Fibroblast of skin of abdomen (primary cell): ENCODE results near the gene TMEM120B.

ENCODE experiments used
- DNase-seq: peaks from one replicate; pipeline ENCODE4 v3.0.0-alpha.2; 2013

Gene TMEM120B

DNA sequence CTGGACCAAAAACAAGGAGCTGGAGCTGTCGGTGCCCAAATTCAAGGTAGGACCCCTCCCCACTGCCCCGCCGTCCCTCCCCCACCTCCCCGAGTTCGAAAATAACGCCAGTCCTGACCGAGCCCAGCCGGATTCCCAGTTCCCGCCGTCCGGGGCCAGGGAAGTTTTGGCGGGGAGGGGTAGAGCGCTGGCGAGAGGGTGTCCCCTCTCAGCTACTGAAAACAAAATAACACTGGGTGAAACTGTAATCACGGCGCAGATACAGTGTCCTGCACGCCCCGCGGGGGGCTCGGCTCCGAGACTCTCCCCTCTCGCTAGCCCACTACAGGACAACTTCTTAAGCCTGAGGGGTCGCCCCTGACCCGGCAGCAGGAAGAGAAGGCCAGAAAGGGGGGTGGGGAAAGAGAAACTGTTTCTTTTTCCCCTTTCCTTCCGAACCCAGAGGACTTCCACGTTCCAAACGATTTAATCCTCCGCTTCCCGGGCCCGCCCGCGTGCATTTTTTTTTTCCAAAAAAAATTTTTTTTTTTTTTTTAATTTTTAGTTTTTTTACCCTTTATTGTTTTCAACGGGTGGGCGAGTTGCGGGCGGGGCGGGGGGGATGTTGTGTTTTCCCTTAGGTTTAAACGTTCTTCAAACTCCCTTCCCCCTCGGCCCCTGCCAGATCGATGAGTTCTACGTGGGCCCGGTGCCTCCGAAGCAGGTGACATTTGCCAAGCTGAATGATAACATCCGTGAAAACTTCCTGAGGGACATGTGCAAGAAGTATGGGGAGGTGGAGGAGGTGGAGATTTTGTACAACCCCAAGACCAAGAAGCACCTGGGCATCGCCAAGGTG is 92.8 kb downstream of the TMEM120B start:
- DNase-seq: no peak

DNA sequence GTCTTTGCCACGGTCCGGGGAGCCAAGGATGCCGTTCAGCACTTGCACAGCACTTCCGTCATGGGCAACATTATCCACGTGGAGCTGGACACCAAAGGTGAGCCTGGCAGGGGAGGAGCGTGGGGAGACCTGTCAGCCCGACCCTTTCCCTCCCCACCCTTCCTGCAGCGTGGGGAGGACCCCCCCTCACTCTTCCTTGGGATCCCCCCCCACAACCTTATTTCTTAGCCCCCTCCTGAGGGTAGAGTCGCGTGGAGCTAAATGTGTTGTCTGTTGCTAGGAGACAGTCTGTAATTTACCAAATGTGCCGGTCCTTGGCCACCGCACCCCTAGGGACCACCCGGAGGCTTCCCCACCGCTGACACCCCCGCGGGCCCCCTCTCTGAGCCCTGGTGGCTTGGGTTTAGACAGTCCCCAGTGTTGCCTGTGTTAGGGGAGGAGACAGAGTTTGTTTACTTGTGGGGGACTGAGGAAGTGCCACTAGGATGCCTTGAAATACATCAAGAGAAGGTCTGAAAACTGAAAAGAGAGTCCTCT is 93.5 kb downstream of the TMEM120B start:
- no peak for DNase-seq

DNA sequence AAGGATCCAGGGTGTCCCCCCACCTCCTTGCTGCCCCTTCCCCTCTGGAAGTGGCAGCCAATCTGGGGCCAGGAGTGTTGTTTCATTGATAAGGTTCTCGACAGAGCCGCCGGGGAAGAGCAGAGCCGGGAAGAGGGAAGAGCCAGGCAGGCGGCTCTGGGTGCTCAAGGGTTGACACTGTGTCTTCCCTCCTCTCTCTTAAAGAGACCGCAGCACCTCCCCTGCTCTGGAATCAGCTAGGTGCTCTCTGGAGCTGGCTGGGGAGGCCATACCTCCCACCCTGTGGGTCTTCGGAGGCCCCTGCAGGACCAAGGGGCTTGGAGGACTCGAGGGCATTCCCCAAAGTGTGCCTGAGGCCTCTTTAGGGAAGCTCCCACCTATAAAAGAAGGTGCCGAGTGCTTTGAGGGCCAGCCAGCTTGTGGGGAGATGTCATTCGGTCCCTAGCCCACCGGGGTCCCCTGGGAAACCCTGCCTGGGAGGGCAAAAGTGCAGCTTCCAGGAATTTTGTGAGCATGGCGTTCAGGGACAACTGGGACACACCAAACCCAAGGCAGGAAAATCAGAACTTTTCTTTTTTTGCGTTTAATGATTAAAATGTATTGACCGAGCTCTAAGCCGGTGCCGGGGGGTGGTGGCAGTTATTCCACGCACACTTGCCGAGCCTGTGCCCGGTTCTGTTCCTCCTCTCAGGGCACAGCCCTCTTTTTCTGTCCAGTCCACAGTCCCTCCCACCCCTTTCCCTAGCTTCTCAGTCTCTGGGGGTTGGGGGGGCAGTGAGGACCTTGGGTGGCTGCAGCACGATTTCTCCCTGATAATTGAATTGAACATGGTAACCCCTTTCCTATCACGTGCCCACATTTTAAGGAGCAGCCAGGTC is 94.2 kb downstream of the TMEM120B start:
- DNase-seq: no peak

DNA sequence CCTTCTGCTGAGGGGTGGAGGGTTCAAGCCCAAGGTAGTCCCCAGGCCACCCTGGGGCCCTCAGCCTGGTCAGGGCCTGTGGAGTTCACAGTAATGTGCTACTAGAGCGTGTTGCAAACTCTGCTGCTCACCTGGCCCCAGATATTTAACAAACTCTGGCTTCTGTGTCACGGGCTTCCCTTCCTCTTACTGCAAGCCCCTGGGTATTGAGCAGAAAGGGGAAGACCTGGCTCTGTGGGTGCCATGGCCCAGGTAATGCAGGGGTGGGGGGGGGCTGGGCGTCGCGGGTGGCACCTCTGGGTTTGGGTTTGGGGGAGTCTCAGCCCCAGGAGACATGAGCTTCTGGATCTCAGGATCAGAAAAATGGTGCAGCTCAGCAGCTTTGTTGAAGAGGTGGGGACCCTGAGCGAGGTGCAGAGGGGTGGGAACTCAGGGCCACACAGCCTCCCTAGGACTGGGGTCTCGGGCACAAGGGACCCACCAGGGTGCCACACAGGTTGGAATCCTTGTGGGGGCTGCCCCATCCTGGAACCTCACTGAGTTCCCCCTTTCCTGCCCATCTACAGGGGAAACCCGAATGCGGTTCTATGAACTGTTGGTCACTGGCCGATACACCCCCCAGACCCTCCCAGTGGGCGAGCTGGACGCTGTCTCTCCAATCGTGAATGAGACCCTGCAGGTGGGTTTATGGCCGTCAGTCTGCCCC is 95.2 kb downstream of the TMEM120B start:
- DNase-seq: no peak

DNA sequence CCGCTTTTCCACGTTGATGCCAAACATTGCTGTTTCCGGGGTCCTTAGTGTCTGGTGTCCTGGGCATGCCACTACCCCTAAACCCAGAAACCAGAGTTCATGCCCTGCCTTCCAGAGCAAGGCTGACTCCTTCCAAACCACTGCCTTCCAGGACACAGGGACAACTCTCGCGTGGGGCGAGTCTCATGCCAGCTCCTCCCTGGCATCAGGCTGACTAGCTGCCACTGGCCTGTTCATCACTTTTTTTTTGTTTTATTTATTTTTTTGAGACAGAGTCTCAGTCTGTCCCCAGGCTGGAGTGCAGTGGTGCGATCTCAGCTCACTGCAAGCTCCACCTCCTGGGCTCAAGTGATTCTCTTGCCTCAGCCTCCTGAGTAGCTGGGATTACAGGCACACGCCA is 96.1 kb downstream of the TMEM120B start:
- no peak for DNase-seq

DNA sequence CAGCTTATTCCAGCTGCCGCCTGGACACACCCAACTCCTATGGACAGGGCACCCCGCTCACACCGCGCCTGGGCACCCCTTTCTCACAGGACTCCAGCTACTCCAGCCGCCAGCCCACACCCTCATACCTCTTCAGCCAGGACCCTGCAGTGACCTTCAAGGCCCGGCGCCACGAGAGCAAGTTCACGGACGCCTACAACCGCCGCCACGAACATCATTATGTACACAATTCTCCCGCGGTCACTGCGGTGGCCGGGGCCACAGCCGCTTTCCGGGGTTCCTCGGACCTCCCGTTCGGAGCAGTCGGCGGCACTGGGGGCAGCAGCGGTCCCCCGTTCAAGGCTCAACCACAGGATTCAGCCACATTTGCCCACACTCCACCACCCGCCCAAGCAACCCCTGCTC is 97.2 kb downstream of the TMEM120B start:
- no peak for DNase-seq

DNA sequence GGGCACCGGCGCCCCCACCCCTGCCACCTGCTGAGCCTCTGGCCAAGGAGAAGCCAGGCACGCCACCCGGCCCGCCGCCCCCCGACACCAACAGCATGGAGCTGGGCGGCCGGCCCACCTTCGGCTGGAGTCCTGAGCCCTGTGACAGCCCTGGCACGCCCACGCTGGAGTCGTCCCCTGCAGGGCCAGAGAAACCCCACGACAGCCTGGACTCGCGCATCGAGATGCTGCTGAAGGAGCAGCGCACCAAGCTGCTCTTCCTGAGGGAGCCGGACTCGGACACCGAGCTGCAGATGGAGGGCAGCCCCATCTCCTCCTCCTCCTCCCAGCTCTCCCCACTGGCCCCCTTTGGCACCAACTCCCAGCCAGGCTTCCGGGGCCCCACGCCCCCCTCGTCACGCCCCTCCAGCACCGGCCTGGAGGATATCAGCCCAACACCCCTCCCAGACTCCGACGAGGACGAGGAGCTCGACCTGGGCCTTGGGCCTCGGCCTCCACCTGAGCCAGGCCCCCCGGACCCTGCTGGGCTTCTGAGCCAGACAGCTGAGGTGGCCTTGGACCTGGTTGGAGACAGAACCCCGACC is 97.8 kb downstream of the TMEM120B start:
- DNase-seq: no peak

DNA sequence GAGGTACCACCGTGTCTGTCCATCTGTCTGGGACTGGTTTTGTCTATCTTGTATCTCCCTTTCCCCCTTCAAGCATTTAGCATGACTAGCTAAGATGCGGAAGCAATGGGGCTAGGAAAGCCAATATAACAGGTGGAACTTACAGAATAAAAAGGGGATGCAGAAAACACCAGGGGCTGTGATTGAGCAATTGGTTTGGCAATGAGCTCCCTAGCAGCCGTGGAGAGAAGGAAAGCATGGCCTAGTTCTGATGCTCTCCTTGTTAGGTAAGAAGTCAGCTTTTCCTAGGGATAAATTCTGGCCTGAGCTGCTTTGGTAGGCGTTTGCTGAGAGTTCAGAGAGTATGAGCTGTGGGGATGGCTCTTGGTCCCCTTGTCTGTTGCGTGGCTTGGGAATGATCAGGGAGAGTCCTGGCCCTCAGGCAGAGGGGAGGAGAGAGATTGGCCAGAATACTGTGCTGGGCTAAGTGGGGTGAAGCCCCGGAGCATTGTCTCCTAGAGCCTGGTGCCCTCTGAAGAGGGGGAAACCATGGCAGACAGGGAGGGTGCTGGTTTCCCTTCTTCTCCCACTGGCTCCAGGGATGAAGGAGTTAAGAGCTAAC is 98.4 kb downstream of the TMEM120B start:
- no peak for DNase-seq

DNA sequence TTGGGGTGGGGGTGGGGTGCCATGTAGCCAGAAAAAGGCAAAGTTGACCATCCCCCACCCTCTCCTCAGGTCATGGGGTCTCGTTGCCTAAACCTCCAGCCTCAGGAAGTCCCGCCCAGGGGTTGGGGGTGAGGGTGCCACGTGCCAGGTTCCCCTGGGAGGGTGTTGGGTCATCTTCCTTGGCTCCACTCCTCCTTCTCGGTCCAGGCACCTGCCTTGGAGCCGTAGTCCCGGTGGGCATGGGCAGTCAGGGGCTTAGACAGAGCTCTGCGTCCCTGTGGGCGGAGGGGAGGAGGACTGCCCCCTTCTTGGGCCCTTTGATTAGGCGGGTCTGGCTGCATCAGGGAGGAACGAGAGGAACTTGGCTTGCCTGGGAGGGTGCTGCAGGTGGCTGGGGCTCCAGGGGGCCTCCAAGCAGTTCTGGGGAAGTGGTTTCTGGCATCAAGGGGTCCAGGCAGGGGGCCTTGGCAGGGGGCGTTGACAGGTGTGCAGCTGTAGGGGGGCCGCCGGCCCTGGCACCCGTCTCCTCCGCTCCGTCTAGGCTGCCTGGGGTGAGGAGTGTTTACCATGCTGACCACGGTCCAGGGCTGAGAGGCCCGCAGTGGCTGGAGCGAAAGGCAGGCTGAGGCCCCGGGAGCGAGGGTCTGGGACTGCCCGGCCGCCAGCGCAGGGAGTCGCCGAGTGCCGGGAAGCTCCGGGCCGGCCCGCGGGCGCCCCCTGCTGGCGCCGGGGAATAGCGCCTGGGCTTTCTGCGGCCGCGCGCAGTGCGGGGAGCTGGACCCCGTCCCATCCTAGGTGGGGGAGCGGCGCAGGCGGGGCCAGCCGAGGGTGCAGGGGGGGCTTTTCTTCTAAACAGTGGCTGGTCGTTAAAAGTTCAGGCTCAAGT is 99.1 kb downstream of the TMEM120B start:
- peak; percentile 58 for DNase-seq

DNA sequence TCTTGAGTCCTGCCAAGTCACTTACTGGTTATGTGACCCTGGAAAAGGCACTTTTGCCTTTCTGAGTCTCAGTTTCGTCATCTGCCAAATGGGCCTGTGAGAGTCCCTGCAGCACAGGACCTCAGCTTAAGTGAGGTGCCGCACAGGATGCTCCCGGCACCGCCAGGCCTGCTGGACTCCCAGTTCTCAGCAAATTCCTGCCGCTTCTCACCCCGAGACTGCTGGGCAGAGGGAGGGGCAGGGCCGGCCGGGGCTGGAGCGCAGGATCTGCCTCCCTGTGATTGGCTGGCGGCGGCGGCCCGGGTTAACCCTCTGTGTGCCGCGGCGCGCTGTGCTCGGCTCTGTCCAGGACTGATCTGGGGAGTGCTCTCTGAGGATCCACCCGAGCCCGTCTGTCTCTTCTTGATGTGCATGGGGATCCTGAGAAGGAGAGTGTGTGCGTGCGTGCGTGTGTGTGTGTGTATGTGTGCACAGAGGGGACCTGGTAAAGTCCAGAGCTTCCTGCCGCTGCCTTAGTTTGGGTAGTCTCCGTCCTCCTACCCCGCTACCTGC is 99.8 kb downstream of the TMEM120B start:
- DNase-seq: peak; percentile 58

DNA sequence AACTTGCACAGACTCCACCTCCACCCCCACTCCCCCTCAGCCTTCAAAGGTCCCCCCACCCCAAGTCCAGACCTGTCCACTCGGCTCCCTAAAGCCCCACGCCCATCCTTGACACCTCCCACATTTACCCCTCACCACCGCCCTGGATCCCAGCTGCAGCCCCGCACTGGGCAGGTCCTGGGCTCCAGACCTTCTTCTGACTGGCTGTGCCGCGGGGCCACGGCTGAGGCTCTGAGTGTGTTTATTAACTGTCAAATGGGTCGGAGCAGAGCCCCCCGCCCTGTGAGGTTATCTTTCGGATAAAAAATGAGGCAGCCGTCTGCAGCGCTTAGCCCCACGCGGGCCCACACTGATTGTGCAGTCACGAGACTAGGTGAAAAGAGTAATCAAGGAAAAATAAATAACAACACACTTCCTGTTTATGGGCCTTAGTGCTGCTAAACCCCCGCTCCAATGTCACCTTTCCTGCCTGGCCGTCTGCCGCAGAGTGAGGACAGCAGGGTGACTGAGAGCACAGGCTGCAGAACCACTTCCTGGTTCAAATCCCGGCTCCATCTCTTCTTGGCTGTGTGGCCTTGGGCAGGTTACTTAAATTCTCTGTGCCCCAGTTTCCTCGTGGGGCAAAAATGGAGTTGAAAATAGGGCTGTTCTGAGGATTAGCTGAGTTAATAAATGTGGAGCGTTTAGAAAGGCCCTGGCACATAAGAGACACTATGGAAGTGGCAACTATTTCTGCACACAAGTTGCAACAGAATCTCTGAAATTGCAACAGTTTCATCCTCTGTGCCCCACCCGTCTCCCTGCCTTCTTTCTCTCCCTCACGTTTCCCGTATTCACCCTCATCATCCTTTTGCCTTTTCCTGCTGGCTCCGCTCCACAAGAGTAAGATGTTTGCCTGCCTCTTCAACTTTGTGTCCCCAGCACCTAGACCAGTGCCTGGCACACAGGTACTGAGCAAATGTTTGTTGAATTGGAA is 100.7 kb downstream of the TMEM120B start:
- DNase-seq: no peak

DNA sequence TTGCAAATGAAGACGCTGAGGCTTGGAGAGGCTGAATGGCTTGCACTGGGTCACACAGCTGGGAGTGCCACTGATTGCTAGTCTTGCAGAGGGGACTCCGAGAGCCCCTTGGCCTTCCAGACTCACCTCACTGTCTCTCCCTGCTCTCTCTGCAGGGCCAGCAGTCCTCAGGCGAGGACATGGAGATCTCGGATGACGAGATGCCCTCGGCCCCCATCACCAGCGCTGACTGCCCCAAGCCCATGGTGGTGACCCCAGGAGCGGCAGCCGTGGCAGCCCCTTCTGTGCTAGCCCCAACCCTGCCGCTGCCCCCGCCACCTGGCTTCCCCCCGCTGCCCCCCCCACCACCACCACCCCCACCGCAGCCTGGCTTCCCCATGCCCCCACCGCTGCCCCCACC is 101.4 kb downstream of the TMEM120B start:
- DNase-seq: no peak

DNA sequence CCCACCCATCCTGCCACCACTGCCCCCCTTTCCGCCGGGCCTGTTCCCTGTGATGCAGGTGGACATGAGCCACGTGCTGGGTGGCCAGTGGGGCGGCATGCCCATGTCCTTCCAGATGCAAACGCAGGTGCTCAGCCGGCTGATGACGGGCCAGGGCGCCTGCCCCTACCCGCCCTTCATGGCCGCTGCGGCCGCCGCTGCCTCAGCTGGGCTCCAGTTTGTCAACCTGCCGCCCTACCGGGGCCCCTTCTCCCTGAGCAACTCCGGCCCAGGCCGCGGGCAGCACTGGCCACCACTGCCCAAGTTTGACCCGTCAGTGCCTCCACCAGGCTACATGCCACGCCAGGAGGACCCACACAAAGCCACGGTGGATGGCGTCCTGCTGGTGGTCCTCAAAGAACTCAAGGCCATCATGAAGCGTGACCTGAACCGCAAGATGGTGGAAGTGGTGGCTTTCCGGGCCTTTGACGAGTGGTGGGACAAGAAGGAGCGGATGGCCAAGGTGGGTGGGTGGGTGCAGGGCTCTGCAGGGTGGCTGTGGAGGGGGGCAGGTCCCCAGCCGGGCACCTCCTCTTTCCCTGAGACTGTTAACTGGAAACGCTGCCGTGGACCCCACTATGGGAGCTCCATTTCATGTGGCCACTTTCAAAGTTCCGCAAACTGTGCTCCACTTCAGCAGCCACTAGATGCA is 102.0 kb downstream of the TMEM120B start:
- no peak for DNase-seq

DNA sequence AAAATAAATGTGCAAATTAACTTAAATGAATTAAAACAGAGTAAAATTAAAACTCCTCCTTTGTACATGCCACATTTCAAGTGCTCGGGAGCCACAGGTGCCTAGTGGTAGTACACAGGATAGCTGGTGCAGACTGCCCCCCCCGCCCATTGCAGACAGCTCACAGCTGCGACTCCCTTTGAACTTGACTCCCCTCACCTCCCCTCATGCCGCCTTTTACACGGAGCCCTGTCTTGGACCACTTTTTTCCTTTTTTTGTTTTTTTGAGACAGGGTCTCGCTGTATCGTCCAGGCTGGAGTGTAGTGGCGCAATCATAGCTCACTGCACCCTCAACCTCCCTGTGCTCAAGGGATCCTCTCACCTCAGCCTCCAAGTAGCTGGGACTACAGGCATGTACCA is 102.7 kb downstream of the TMEM120B start:
- no peak for DNase-seq

DNA sequence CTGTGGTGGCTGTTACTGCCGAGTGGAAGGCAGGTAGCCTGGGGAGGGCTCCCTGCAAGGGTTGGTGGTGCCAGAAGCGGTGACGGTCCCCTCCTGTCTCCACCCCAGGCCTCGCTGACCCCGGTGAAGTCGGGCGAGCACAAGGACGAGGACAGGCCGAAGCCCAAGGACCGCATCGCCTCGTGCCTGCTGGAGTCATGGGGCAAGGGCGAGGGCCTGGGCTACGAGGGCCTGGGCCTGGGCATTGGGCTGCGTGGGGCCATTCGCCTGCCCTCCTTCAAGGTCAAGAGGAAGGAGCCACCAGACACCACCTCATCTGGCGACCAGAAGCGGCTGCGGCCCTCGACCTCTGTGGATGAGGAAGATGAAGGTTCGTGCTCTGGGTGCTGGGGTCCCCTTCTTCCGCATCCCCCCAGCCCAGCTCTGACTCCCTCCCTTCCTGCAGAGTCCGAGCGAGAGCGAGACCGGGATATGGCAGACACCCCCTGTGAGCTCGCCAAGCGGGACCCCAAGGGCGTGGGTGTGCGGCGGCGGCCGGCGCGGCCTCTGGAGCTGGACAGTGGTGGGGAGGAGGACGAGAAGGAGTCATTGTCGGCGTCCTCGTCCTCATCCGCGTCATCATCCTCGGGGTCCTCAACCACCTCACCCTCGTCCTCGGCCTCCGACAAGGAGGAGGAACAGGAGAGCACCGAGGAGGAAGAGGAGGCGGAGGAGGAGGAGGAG is 104.5 kb downstream of the TMEM120B start:
- DNase-seq: no peak

DNA sequence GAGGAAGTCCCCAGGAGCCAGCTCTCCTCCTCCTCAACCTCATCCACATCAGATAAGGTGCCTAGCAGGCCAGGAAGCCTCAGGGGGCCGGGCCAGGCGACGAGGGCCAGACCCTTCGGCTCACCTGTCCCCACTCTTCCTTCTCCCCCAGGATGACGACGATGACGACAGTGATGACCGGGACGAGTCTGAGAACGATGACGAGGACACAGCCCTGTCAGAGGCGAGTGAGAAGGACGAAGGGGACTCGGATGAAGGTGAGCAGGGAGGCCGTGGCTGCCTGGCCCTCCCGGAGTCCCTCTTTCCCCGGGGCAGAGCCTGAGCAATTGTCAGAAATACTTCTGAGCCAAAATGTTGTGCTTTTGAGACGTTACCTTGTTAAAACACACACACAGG is 105.1 kb downstream of the TMEM120B start:
- DNase-seq: no peak

DNA sequence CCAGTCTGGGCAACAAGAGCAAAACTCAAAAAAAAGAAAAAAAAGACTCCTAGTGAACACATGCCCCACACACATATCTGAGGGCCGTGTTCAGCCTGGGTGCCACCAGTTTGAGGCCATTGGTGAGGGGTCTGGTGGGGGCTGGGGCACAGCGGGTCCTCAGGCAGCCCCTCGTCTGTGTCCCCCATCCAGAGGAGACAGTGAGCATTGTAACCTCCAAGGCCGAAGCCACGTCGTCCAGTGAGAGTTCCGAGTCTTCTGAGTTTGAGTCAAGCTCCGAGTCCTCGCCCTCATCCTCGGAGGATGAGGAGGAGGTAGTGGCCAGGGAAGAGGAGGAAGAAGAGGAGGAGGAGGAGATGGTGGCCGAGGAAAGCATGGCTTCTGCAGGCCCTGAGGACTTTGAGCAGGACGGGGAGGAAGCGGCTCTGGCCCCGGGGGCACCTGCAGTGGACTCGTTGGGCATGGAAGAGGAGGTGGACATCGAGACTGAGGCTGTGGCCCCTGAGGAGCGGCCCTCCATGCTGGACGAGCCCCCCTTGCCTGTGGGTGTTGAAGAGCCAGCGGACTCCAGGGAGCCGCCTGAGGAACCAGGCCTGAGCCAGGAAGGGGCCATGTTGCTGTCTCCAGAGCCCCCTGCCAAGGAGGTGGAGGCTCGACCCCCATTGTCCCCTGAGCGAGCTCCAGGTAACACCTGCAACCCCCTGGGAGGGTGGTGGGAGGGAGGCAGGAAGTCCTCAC is 106.8 kb downstream of the TMEM120B start:
- no peak for DNase-seq
